DND-41 (cell line): ENCODE results near the gene PBX3.

Experiments
- ATAC-seq: fragments of 200-7000 bp; cut with Tn5 transposase; 3 replicates; pipeline ENCODE4 v1.9.1; 2021; ENCODE audit warnings: low read depth; ENCODE audit not compliant: insufficient read depth
- DNase-seq: peaks from one replicate; pipeline ENCODE4 v3.0.0-alpha.2; 2020
- H2AFZ ChIP-seq: 2 replicates; pipeline ENCODE4 v1.6.0; 2012; ENCODE audit warnings: low read depth, low read length
- H3K27ac ChIP-seq: 2 replicates; pipeline ENCODE4 v1.5.1; 2012; ENCODE audit warnings: low read length, inconsistent platforms
- H3K27me3 ChIP-seq: fragments of 200-600 bp; sonication (generic); 2 replicates; pipeline ENCODE4 v1.6.0; 2012; ENCODE audit warnings: low read length, mild to moderate bottlenecking, inconsistent platforms; ENCODE audit not compliant: insufficient read depth, poor library complexity
- H3K36me3 ChIP-seq: 2 replicates; pipeline ENCODE4 v1.5.1; 2012; ENCODE audit warnings: low read length, inconsistent platforms; ENCODE audit not compliant: insufficient read depth
- H3K4me1 ChIP-seq: 2 replicates; pipeline ENCODE4 v1.5.1; 2012; ENCODE audit warnings: mild to moderate bottlenecking, low read length; ENCODE audit not compliant: insufficient read depth
- H3K4me2 ChIP-seq: 2 replicates; pipeline ENCODE4 v1.6.0; 2012; ENCODE audit warnings: mild to moderate bottlenecking, moderate library complexity, low read length, inconsistent platforms; ENCODE audit not compliant: insufficient read depth
- H3K4me3 ChIP-seq, 2 experiments: fragments of 200-600 bp in 1 of 2; shearing (Covaris generic) in 1 of 2; 2 replicates each; pipeline ENCODE4 v1.5.1; 2012 to 2016; ENCODE audit warnings: inconsistent platforms in 2 of 2, low read length in 2 of 2, mild to moderate bottlenecking in 2 of 2, low read depth in 1 of 2, moderate library complexity in 1 of 2
- H3K79me2 ChIP-seq: 2 replicates; pipeline ENCODE4 v1.6.0; 2012; ENCODE audit warnings: low read length, inconsistent platforms; ENCODE audit not compliant: insufficient read depth
- H3K9ac ChIP-seq: 2 replicates; pipeline ENCODE4 v1.6.0; 2012; ENCODE audit warnings: low read depth, mild to moderate bottlenecking, inconsistent platforms, low read length, moderate library complexity
- H3K9me3 ChIP-seq: 2 replicates; pipeline ENCODE4 v1.5.1; 2012; ENCODE audit warnings: low read length, moderate library complexity, mild to moderate bottlenecking, inconsistent platforms; ENCODE audit not compliant: insufficient read depth, severe bottlenecking
- H4K20me1 ChIP-seq: 2 replicates; pipeline ENCODE4 v1.6.0; 2012; ENCODE audit warnings: low read length; ENCODE audit not compliant: insufficient read depth
- CTCF ChIP-seq: IDR thresholded peaks from 2 replicates; pipeline ENCODE4 v1.5.1; 2012; ENCODE audit warnings: borderline replicate concordance, low read length, moderate library complexity, mild to moderate bottlenecking; ENCODE audit not compliant: poor library complexity, severe bottlenecking; ENCODE audit errors: extremely low read depth
- EZH2 ChIP-seq: IDR thresholded peaks from 3 replicates; pipeline ENCODE4 v1.6.1; 2012; ENCODE audit warnings: borderline replicate concordance, low read depth, mild to moderate bottlenecking, moderate library complexity, low read length, inconsistent platforms; ENCODE audit not compliant: severe bottlenecking

The PBX3 gene

DNA sequence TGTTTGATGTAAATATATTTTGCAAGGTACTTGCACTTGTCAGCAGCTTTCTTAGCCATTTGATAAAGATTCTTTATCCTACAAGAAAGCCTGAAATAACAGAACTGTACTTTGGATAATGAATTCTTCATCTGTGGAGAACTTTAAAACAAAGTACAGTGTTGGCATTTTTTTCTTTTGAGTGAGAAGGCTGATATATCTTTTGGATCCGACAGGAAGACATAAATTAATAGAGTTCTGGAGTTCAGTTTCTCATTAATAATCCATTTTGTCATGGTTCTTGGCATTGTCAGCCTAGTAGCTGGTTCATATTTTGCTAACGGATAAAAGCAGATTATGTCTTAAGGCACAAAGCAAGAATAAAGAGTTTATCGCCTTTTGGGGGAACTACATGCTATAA, 17.0 kb downstream of the PBX3 start:
- H3K9me3 ChIP-seq = no peaks in the 10 kb centered on the region
- TF ChIP-seq CTCF (no peak), EZH2 (no peak)
- H3K4me2 ChIP-seq = no peak overlapping the region

GRCh38 chr9:125766468-125767221, 19.5 kb downstream of the PBX3 start:
- Histone ChIP-seq H3K27ac (no peak overlapping the region), H3K9ac (no peak overlapping the region), H3K4me3 (no peak overlapping the region), H3K4me2 (no peak overlapping the region), H3K36me3 (no peaks in the 10 kb centered on the region), H4K20me1 (no peaks in the 10 kb centered on the region), H3K4me1 (no peaks in the 10 kb centered on the region), H3K79me2 (peaks cover 7% of the 10 kb centered on the region; the same call in 1 of the 2 replicates), H3K27me3 (no peaks in the 10 kb centered on the region), H3K9me3 (no peaks in the 10 kb centered on the region), H2AFZ (no peak overlapping the region)
- no peak for ATAC-seq
- TF ChIP-seq EZH2 (no peak), CTCF (no peak)
- DNase-seq = no peak

More for the DNA sequence above, 17.0 kb downstream of the PBX3 start:
- no peaks in the 10 kb centered on the region for H3K4me1 ChIP-seq
- DNase-seq = no peak
- H3K9ac ChIP-seq = no peak overlapping the region
- H4K20me1 ChIP-seq = no peaks in the 10 kb centered on the region
- no peaks in the 10 kb centered on the region for H3K36me3 ChIP-seq
- no peak overlapping the region for H2AFZ ChIP-seq
- H3K27me3 ChIP-seq = no peaks in the 10 kb centered on the region
- peaks cover 16% of the 10 kb centered on the region; the same call in 1 of the 2 replicates for H3K79me2 ChIP-seq
- H3K4me3 ChIP-seq = no peak overlapping the region
- ATAC-seq = no peak
- H3K27ac ChIP-seq = no peak overlapping the region

DNA sequence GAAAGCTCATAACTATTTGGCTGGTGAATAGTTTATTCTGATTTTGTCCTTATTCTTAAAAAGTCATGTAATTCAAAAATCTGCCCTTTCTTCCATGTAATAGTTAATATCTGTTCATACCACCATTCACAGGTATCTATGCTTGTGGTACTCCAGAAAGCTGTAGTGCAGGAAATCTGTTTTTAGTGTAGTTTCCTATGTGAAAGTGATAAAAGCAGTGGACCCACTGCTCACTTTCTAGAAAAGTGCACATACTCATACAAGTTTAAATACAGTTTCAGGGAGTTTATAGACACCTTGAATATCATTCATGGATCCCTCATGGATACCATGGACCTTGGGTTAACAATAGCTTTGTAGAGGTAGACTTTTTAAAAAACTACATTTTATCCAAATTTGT, 20.2 kb downstream of the PBX3 start:
- no peak for DNase-seq
- Histone ChIP-seq H3K36me3 (no peaks in the 10 kb centered on the region), H4K20me1 (no peaks in the 10 kb centered on the region), H3K9me3 (no peaks in the 10 kb centered on the region), H3K79me2 (peaks cover 7% of the 10 kb centered on the region; the same call in 1 of the 2 replicates), H3K4me1 (no peaks in the 10 kb centered on the region), H3K9ac (no peak overlapping the region), H3K4me2 (no peak overlapping the region), H3K27me3 (no peaks in the 10 kb centered on the region), H3K27ac (no peak overlapping the region), H3K4me3 (no peak overlapping the region), H2AFZ (no peak overlapping the region)
- no peak for TF ChIP-seq CTCF
- TF ChIP-seq EZH2 = no peak
- ATAC-seq = no peak
